Measurements from ENCODE around the gene SIAH2.

- no peak for TF ChIP-seq CTCF (conservative IDR thresholded peaks at IDR 0.05; ENCODE audit: low read depth in 2 of 2)
- TF ChIP-seq REST (IDR thresholded peaks at IDR 0.05; ENCODE audit: unreplicated experiment) = no peak
- no peak for TF ChIP-seq EZH2 (IDR thresholded peaks at IDR 0.05; ENCODE audit: low read depth, unreplicated experiment)
- no peak for TF ChIP-seq POLR2AphosphoS5 (IDR thresholded peaks at IDR 0.05; ENCODE audit: low read depth)
- no peak for TF ChIP-seq EZH2phosphoT487 (IDR thresholded peaks at IDR 0.05; ENCODE audit: unreplicated experiment)
- no peak for TF ChIP-seq CREB1 (CRISPR knock-in tag; IDR thresholded peaks at IDR 0.05; ENCODE audit: low read depth)
These were observed 28.8 kb downstream of the SIAH2 start for GRCh38 chr3:150733936-150734794.
